Hepatocyte (in vitro differentiated cells): ENCODE results near the gene LOX.

Experiments
- EZH2 ChIP-seq: fragments of 200-600 bp; sonication (generic); IDR thresholded peaks from 2 replicates; pipeline ENCODE4 v1.6.1; 2016; ENCODE audit warnings: antibody characterized with exemption, mild to moderate bottlenecking, borderline replicate concordance
- TF ChIP-seq, protein P1 (sequence below): fragments of 200-600 bp; sonication (generic); IDR thresholded peaks from 2 replicates; pipeline ENCODE4 v1.5.1; 2016; ENCODE audit warnings: antibody characterized with exemption, mild to moderate bottlenecking; ENCODE audit not compliant: poor library complexity

DNA sequence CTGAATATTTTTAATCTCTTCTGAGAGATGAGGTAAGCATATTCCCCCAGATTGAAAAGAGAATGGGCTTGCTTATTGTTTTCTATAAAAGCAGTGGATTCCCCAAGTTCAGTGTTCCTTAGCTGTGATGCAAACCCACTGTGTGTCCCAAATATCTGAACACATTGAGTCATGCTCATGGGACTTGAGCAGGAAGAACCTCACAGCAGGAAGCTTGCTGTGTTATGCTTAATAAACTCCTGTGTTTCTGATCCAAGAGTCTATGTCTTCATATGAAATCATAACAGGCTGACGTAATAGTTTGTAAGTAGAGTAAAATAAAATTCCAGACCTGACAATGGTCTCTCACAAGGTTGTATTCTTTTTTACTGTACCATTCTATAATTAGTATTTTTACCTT, 24.8 kb upstream of the LOX start:
- TF ChIP-seq, protein P1, sequence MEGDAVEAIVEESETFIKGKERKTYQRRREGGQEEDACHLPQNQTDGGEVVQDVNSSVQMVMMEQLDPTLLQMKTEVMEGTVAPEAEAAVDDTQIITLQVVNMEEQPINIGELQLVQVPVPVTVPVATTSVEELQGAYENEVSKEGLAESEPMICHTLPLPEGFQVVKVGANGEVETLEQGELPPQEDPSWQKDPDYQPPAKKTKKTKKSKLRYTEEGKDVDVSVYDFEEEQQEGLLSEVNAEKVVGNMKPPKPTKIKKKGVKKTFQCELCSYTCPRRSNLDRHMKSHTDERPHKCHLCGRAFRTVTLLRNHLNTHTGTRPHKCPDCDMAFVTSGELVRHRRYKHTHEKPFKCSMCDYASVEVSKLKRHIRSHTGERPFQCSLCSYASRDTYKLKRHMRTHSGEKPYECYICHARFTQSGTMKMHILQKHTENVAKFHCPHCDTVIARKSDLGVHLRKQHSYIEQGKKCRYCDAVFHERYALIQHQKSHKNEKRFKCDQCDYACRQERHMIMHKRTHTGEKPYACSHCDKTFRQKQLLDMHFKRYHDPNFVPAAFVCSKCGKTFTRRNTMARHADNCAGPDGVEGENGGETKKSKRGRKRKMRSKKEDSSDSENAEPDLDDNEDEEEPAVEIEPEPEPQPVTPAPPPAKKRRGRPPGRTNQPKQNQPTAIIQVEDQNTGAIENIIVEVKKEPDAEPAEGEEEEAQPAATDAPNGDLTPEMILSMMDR = no peak
- TF ChIP-seq EZH2 = no peak
